GM18502 (cell line): ENCODE data around the gene MRPL17.

Experiments used
- ATAC-seq: cut with Tn5 transposase; IDR thresholded peaks from one replicate; pipeline ENCODE4 v1.9.1; 2021; ENCODE audit warnings: mild to moderate bottlenecking; ENCODE audit not compliant: unreplicated experiment, poor library complexity

Gene MRPL17

DNA sequence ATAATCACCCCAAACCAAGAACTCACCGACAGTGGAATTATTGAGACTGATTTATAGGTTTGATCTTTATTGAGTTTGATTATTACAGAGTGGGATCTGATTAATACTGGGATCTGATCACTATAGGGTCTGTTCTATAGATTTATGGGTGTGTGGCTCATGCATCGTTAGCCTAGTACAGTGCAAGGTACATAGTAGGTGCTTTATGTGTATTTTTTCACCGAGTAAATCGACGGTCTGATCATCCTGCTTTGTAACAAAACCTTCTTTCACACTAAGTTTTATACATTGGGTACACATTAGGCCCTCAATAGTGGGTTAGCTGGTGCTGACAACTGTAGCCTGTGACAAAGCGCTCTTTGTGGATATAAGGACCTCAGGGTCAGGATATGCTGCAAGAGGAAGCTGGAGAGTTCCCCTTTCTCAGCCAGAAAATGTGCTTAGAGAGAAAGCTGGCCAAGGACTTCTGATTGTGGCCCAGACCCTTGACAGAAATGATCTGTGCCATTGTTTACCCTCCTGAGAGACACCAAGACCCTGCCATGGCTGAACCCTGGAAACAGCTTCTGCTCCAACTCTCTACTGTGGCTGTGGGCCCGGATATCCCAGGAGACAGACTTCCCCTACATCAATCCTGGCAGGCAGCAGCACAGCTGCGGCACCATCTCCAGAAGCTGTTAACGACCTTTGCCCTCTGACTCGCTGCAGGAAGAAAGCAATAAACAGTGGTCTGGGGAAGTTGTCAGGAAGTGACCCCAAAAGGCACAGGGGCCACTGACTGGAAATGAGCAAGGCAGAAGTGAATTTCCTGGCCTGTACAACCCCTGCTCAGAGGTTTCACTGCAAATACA lies 47.8 kb downstream of the MRPL17 start:
- ATAC-seq = no peak

DNA sequence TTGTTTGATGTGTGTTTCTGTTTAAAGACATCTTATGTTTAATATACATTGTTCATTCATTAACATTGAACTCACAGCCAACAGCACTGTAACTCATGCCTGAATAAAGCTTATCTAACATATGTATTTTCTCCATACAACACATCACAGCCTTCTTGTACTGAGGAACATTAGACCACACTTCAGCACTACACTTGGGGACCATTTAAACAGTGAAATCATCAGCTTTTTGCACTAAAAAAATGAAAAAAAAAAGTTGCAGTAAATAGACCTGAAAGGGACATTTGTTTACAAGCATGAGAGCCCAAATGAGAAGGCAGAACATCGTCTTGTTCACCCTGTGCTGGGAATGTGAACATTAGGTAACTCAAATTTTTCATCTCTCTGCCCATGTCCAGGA lies 48.6 kb downstream of the MRPL17 start:
- ATAC-seq = no peak

DNA sequence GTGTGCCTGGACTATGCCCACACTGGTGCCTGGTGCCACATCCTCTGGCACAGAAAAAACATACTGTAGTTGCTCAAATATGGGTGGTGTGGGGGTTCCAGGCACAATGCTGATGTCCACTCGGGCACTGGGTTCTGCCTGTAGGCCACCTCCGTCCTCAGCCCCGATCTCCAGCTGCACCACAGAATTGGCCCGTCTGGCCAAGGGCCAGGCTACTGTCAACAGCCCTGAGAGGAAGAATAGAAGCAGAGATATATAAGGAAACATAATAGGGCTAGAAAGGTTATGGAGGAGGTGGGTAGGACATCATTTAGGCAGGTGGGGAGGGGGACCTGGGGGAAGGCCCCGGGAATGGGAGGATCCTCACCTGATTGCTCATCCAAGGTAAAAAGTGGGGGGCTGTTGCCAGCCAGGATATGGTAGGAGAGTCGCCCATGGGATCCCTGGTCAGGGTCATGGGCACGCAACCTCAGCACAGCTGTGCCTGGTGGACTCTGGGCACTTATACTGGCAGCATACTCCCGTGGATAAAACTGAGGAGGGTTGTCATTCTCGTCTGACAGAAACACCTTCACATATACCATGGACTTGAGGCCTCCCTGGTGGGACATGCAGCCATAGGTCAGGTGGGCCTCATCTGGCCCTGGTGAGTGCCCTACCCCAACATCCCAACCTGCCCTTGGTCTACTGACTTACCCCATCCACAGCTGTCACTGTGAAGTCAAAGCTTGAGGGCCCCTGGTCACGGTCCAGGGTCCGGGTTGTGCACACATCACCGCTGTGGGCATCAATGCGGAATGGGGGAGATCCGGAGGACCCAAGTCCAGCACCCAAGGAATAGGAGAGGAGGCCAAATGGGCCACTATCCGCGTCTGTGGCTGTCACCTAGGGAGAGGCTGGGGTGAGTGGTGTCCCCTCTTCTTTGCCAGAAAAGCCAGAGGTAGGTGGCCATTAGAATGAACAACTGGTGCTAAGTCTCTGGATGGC lies 49.4 kb downstream of the MRPL17 start:
- no peak for ATAC-seq

DNA sequence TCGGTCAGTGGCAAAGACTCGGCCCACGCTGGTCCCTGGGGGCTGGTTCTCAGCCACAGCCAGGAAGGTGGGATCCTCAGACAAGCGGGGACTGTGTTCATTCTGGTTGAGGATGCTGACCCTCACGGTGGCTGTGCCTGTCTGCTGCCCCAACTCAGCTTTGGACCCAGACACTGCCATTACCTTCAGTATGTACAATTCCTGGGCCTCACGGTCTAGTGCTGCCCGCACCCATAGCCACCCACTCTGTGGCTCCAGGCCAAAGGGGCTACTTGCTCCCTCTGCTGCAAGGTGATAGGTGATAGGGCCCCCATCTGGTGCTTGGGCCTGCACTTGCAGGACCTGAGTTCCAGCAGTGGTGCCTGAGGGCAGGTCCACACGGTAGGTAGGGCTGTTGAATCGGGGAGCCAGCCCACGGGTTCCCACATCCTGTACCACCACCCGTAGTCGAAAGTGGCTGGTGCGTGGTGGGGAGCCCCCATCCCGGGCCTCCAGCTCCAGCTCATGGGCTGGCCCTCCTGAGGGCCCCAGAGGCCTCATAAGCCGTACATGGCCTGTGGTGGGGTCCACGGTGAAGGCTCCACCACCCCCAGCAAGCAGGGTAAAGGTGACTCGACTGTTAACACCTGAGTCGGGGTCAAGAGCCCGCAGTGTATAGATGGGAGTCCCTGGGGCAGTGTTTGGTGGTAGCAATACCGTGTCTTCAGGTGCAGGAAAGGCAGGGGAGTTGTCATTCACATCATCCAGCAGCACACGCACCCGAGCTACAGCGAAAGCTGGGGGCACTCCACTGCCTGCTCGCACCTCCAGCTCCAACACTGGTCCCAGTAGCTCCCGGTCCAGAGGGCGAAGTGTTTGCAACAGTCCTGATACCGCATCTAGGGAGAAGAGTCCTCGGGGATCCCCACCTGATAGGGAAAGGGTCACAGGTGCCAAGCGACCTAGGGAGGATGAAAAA lies 50.7 kb downstream of the MRPL17 start:
- ATAC-seq = no peak

DNA sequence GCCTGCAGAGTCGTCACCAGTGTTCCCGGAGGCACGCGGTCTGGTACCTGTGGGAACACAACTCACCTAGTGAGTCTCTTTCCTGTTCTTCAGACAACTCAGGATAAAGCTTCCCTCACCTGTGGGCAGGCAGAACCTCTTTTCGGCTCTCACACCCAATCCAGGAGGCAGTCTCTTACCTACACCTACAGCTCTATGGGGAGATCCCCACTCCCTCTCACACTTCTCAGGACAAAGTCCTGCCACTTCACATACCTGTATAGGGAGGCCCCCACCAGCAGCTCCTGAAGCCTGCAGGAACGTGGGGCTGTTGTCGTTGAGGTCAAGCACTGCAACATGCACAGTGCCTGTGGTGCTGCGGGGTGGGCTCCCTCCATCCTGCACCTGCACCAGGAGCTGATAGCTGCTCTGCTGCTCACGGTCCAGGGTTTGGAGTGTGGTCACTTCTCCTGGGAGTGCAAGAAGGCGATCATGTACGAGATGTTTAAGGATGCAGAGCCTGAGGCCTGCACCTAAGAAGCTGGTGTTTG lies 51.7 kb downstream of the MRPL17 start:
- no peak for ATAC-seq

DNA sequence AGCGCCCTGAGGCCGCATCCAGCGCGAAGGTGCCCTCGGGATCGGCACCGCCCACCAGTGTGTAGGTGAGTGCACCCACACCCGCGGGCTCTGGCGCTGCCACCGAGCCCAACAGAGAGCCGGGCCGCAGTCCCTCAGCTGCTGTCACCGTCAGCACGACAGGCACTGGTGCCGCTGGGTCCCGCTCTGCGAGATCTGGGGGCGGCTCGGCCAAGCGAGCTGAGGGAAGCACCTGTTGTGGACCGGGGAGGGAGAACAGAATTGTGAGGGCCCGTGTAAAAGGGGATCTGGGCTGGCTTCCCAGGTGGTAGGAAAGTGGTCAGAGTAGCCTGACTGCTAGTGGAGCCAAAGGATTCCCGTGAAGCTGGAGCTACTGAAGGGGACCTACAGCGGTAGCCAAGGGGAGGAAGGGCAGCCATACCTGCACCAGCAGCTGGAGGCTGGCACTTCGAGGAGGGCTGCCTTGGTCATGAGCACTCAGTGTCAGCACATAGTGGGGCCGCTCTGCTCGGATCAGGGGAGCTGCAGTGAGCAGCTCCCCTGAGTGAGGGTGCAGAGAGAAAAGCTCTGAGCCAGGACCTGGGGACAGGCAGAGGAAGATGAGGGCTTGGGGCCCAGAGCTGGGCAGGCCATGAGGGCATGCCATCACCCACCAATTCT lies 52.4 kb downstream of the MRPL17 start:
- ATAC-seq = no peak
